HepG2 (cell line): Measurements from ENCODE around the gene USP7. TPM values are rescaled to one million over a fixed set of nuclear protein-coding genes. Genes with fewer than 3 reads are reported as not detected.
A peak's percentile ranks its signal among the peaks of the same experiment; 100 is the strongest.

ENCODE experiments used
- BCLAF1 ChIP-seq: fragments of 450-650 bp; IDR thresholded peaks from 2 replicates; pipeline ENCODE4 v1.6.1; 2017; ENCODE audit warnings: mild to moderate bottlenecking
- BHLHE40 ChIP-seq: IDR thresholded peaks from 2 replicates; pipeline ENCODE4 v1.6.1; 2011; ENCODE audit warnings: low read length, improper control_type of control experiment
- GMEB2 ChIP-seq: IDR thresholded peaks from 2 replicates; pipeline ENCODE4 v1.6.1; 2016; ENCODE audit warnings: missing biosample characterization, missing genetic modification reagents, low read depth
- HHEX ChIP-seq: IDR thresholded peaks from 2 replicates; pipeline ENCODE4 v1.6.1; 2016; ENCODE audit warnings: control low read depth
- KDM3A ChIP-seq: IDR thresholded peaks from 2 replicates; pipeline ENCODE4 v1.6.1; 2018; ENCODE audit warnings: low read depth, missing compliant biosample characterization
- NCOA5 ChIP-seq: sonication (generic); formaldehyde crosslinking; IDR thresholded peaks from 2 replicates; pipeline ENCODE4 v1.4.0; 2020; ENCODE audit warnings: missing genetic modification reagents
- PCBP2 ChIP-seq: fragments of 200-400 bp; formaldehyde crosslinking; optimal IDR thresholded peaks from 2 replicates; pipeline ENCODE3; 2018; ENCODE audit warnings: low read length, low read depth; ENCODE audit not compliant: poor library complexity, severe bottlenecking
- RCOR2 ChIP-seq: IDR thresholded peaks from 2 replicates; pipeline ENCODE4 v1.6.1; 2016; ENCODE audit warnings: missing biosample characterization, missing genetic modification reagents
- SIN3B ChIP-seq: fragments of 150-350 bp; IDR thresholded peaks from 2 replicates; pipeline ENCODE4 v1.6.1; 2014; ENCODE audit warnings: low read length
- SMAD3 ChIP-seq: sonication (generic); formaldehyde crosslinking; IDR thresholded peaks from 2 replicates; pipeline ENCODE4 v1.4.0; 2020; ENCODE audit warnings: missing genetic modification reagents
- ZBTB14 ChIP-seq: sonication (generic); formaldehyde crosslinking; IDR thresholded peaks from 2 replicates; pipeline ENCODE4 v1.4.0; 2020; ENCODE audit warnings: missing genetic modification reagents
- ZBTB43 ChIP-seq: sonication (generic); formaldehyde crosslinking; conservative IDR thresholded peaks from 2 replicates; pipeline ENCODE4 v1.4.0; 2020; ENCODE audit warnings: missing genetic modification reagents
- ZFP36 ChIP-seq: fragments of 150-350 bp; IDR thresholded peaks from 2 replicates; pipeline ENCODE4 v1.6.1; 2018; ENCODE audit warnings: borderline replicate concordance, low read length, low read depth; ENCODE audit not compliant: partially characterized antibody
- ZFP36L1 ChIP-seq: sonication (generic); formaldehyde crosslinking; IDR thresholded peaks from 2 replicates; pipeline ENCODE4 v1.8.0; 2022; ENCODE audit warnings: mild to moderate bottlenecking, missing genetic modification reagents, moderate library complexity
- ZFP37 ChIP-seq: sonication (generic); formaldehyde crosslinking; IDR thresholded peaks from 2 replicates; pipeline ENCODE4 v1.4.0; 2020; ENCODE audit warnings: missing genetic modification reagents, borderline replicate concordance
- ZNF354B ChIP-seq: sonication (generic); formaldehyde crosslinking; IDR thresholded peaks from 2 replicates; pipeline ENCODE4 v1.8.0; 2022; ENCODE audit warnings: mild to moderate bottlenecking, missing genetic modification reagents
- ZSCAN30 ChIP-seq: sonication (generic); formaldehyde crosslinking; IDR thresholded peaks from 2 replicates; pipeline ENCODE4 v1.5.0; 2020; ENCODE audit warnings: mild to moderate bottlenecking, missing genetic modification reagents
- polyA plus RNA-seq, 8 experiments: library from polyadenylated mRNA; depleted of rRNA in 3 of 8; stranded (reverse) in 7 of 8; unstranded in 1 of 8; fragments of >200 nt; fragmentation: Illumina TruSeq in 4 of 8; extraction: Trizol in 4 of 8; gene quantifications; 2 replicates each; pipeline versions ENCODE4 v1.2.1 to v1.2.3, GENCODE V29; 2011 to 2016; ENCODE audit warnings: low read depth in 4 of 8, missing spikeins in 1 of 8, mixed read lengths in 1 of 8; ENCODE audit not compliant: insufficient read depth in 1 of 8
- total RNA-seq, 5 experiments: library from RNA; depleted of rRNA; stranded (reverse); fragments of >200 nt; fragmentation: Illumina TruSeq; extraction: Trizol; gene quantifications; 2 replicates each; pipeline ENCODE4 v1.2.3, GENCODE V29; 2016; ENCODE audit warnings: low read depth in 1 of 5
- TF ChIP-seq, protein P1 (sequence below): sonication (generic); formaldehyde crosslinking; IDR thresholded peaks from 2 replicates; pipeline ENCODE4 v1.8.1; 2023; ENCODE audit warnings: mild to moderate bottlenecking, missing genetic modification reagents, borderline replicate concordance
- TF ChIP-seq, protein P2 (sequence below): sonication (generic); formaldehyde crosslinking; IDR thresholded peaks from 2 replicates; pipeline ENCODE4 v1.8.0; 2022; ENCODE audit warnings: mild to moderate bottlenecking, missing genetic modification reagents, moderate library complexity
- TF ChIP-seq, protein P3 (sequence below): sonication (generic); formaldehyde crosslinking; IDR thresholded peaks from 2 replicates; pipeline ENCODE4 v1.4.0; 2020; ENCODE audit warnings: mild to moderate bottlenecking, missing genetic modification reagents

Gene USP7
- total and polyA plus RNA-seq, 2 of the 13 experiments (the other 11 are each of a cell fraction or from before 2014, with no cell fraction given) = 52.5 to 173 TPM

- TF ChIP-seq NCOA5 (CRISPR knock-in tag) = no peak
- no peak for TF ChIP-seq ZFP37
- TF ChIP-seq HHEX = no peak
- TF ChIP-seq SIN3B = peak; percentile 49; the same call in 1 of the 2 replicates
- peak; percentile 94; the same call in 1 of the 2 replicates for TF ChIP-seq KDM3A
- TF ChIP-seq, protein P1, sequence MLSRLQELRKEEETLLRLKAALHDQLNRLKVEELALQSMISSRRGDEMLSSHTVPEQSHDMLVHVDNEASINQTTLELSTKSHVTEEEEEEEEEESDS = peak; percentile 43; the same call in 1 of the 2 replicates
- no peak for TF ChIP-seq BCLAF1
- peak; percentile 72; the same call in 1 of the 2 replicates for TF ChIP-seq RCOR2 (CRISPR knock-in tag)
- TF ChIP-seq ZSCAN30 (CRISPR knock-in tag) = no peak
- peak; percentile 95 for TF ChIP-seq SMAD3
- 0 out of 2 replicates have a peak, but pooled peaks have one; percentile 48 for TF ChIP-seq ZBTB43 (CRISPR knock-in tag)
- TF ChIP-seq ZFP36L1 (CRISPR knock-in tag) = no peak
- TF ChIP-seq, protein P2, sequence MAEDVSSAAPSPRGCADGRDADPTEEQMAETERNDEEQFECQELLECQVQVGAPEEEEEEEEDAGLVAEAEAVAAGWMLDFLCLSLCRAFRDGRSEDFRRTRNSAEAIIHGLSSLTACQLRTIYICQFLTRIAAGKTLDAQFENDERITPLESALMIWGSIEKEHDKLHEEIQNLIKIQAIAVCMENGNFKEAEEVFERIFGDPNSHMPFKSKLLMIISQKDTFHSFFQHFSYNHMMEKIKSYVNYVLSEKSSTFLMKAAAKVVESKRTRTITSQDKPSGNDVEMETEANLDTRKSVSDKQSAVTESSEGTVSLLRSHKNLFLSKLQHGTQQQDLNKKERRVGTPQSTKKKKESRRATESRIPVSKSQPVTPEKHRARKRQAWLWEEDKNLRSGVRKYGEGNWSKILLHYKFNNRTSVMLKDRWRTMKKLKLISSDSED (CRISPR knock-in tag) = no peak
- 0 out of 2 replicates have a peak, but pooled peaks have one; percentile 86 for TF ChIP-seq ZNF354B (CRISPR knock-in tag)
- no peak for TF ChIP-seq GMEB2 (CRISPR knock-in tag)
- no peak for TF ChIP-seq ZFP36
- TF ChIP-seq, protein P3, sequence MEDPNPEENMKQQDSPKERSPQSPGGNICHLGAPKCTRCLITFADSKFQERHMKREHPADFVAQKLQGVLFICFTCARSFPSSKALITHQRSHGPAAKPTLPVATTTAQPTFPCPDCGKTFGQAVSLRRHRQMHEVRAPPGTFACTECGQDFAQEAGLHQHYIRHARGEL (CRISPR knock-in tag) = no peak
- no peak for TF ChIP-seq ZBTB14 (CRISPR knock-in tag)
- TF ChIP-seq BHLHE40 = peak; percentile 55; the same call in 1 of the 2 replicates
- no peak for TF ChIP-seq PCBP2
Observed at GRCh38 chr16:9008601-9009260, 45.0 kb upstream of the USP7 start (continued).
